ENCODE measurements around the gene KCNH1. TPM values are rescaled to one million over a fixed set of nuclear protein-coding genes. Genes with fewer than 3 reads are reported as not detected.

Gene KCNH1
- total RNA-seq, 4 donors from 2014 or later = not detected

DNA sequence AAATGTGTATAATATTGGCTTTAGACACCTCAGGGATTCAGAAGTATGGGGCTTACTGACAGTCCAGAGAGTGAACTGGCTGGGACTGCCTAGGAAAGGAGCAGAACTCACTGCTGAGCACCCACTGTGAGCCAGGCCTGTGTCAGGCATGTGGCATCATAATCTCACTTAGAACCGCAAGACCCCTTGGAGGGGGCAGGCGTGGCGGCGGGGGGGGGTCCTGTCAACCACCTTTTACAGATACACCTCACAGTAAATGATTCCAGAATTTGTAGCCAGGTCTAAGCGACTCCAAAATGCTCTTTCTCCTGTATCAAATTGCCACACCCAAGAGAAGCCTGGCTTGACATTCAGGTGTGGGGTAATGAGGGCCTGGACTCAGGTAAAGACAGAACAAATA is 235.5 kb downstream of the KCNH1 start:
- H3K4me3 ChIP-seq (ENCODE audit: low read depth, poor library complexity, severe bottlenecking) = no peak overlapping the region
- no peak for DNase-seq (ENCODE audit: low spot score in 2 of 2)
- TF ChIP-seq POLR2A (IDR thresholded peaks at IDR 0.05) = no peak
- TF ChIP-seq, protein P1, sequence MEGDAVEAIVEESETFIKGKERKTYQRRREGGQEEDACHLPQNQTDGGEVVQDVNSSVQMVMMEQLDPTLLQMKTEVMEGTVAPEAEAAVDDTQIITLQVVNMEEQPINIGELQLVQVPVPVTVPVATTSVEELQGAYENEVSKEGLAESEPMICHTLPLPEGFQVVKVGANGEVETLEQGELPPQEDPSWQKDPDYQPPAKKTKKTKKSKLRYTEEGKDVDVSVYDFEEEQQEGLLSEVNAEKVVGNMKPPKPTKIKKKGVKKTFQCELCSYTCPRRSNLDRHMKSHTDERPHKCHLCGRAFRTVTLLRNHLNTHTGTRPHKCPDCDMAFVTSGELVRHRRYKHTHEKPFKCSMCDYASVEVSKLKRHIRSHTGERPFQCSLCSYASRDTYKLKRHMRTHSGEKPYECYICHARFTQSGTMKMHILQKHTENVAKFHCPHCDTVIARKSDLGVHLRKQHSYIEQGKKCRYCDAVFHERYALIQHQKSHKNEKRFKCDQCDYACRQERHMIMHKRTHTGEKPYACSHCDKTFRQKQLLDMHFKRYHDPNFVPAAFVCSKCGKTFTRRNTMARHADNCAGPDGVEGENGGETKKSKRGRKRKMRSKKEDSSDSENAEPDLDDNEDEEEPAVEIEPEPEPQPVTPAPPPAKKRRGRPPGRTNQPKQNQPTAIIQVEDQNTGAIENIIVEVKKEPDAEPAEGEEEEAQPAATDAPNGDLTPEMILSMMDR (IDR thresholded peaks at IDR 0.05) = no peak
- intact Hi-C loops (cut with DNase I; ENCODE audit: low total_unique reads) = no loop called here
- 82 to 83% methylated on average over 5 of the region's 5 CpGs for WGBS, 2 donors

DNA sequence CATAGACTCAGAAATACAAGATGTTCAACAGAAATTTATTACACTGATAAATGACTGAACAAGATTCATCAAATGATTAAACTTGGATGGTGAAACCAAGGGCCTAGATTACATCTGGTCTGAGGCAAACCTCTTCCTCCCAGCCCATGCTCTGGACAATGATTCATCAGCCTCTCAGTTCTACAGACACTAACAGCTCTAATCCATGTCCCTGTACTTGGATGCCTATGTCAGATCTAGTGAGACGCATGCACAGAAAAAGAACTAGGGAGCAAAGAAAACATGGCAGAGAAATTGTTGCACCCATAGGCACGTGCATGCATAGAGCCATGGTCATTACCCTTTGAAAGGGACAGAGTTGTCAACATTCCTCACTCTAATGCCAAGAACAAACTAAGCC is 250.1 kb downstream of the KCNH1 start:
- WGBS, 2 donors = 66 to 69% methylated on average over 2 of the region's 2 CpGs

DNA sequence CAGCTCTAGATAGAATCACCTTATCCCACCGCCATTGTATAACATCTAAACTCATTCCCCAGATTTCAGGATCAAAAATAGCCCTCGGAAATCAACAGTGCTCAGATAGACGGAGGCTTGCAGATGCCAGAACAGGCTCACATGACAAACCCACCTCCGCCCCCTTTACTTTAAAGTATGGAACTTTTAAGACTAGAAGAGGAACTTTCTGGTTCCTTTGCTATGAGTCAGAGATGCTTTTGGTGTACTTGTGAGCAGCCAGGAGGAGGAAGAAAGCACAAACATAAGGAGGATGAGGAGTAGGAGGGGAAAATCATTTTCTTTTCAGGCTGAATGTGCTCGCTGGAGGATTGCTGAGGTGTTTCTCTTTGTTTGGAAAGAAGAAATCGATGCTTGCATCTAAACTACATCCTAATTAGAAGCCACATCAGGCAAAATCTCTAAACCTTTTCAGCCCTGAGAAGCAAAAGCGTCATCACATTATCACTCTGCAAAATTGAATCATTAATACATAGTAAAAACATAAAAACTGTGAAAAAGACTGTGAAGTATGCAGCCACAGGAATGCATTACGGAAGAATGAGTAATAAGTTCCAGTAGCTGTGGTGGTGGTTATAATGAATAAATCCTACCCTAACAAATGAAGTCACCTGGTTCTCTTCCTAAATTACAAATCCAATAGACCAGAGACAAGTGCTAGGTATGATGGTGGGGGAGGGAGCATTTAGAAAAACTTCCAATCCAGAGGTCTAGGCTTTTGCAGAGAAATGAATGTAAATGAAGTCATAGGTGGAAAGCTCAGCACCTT is 251.3 kb downstream of the KCNH1 start:
- TF ChIP-seq, protein P1 (IDR thresholded peaks at IDR 0.05) = no peak
- no peak for TF ChIP-seq POLR2A (IDR thresholded peaks at IDR 0.05)
- 67 to 69% methylated on average over 8 of the region's 8 CpGs for WGBS, 2 donors
- intact Hi-C loops (cut with DNase I; ENCODE audit: low total_unique reads) = no loop called here
- no peak for DNase-seq (ENCODE audit: low spot score in 2 of 2)
- no peak overlapping the region for H3K4me3 ChIP-seq (ENCODE audit: low read depth, poor library complexity, severe bottlenecking)

More for the DNA sequence above, 250.1 kb downstream of the KCNH1 start:
- TF ChIP-seq POLR2A (IDR thresholded peaks at IDR 0.05) = no peak
- TF ChIP-seq, protein P1 (IDR thresholded peaks at IDR 0.05) = no peak
- intact Hi-C loops (cut with DNase I; ENCODE audit: low total_unique reads) = no loop called here
- no peak overlapping the region for H3K4me3 ChIP-seq (ENCODE audit: low read depth, poor library complexity, severe bottlenecking)
- DNase-seq (ENCODE audit: low spot score in 2 of 2) = no peak

DNA sequence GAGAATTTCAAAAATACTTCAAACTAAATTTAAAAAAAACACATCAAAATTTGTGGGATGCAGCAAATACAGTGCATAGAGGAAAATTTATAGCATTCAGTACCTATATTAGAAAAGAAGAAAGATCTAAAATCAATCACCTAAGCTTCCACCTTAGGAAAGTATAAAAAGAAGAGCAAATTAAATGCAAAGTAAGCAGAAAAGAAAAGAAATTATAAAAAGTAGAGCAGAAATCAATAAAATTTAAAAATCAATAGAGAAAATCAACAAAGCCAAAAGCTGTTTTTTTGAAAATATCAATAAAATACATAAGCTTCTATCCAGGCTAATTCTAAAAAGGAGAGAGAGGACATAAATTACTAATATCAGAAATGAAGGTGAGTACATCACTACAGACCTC is 255.4 kb downstream of the KCNH1 start:
- H3K4me3 ChIP-seq (ENCODE audit: low read depth, poor library complexity, severe bottlenecking) = no peak overlapping the region
- DNase-seq (ENCODE audit: low spot score in 2 of 2) = no peak
- intact Hi-C loops (cut with DNase I; ENCODE audit: low total_unique reads) = no loop called here
- no peak for TF ChIP-seq POLR2A (IDR thresholded peaks at IDR 0.05)

DNA sequence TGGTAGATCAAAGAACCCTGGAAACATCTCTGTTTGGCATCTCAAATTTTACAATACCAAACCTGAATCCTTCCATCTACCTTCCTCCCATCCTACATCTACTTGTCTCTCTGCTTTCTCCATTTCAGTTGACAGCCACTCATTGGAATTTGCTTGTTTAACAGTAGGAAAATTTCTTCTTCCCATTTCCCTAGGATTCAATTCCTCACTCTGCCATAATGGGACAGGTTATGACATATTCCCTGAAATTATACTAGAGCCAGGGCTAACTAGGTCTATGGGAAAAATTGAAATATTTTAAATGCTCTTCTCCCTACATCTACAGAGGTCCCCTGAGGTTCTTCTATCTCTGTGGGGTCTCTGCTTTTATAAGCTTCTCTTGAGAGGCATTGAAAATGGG is 257.7 kb downstream of the KCNH1 start:
- H3K4me3 ChIP-seq (ENCODE audit: low read depth, poor library complexity, severe bottlenecking) = no peak overlapping the region
- no peak for TF ChIP-seq POLR2A (IDR thresholded peaks at IDR 0.05)
- TF ChIP-seq, protein P1 (IDR thresholded peaks at IDR 0.05) = no peak
- no peak for DNase-seq (ENCODE audit: low spot score in 2 of 2)
- intact Hi-C loops (cut with DNase I; ENCODE audit: low total_unique reads) = no loop called here

DNA sequence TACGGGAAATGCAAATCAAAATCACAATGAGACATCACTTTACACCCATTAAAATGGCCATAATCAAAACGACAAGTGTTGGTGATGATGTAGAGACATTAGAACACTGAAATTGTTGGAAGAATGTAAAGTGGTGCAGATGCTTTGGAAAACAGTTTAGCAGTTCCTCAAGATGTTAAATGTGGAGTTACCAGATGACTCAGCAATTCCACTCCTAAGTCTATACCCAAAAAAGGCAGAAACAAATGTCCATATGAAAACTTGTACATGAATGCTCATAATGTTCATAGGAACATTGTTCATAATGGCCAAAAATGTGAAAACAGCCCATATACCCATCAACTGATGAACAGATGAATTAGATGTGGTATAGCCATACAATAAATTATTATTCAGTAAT is 267.4 kb downstream of the KCNH1 start:
- H3K4me3 ChIP-seq (ENCODE audit: low read depth, poor library complexity, severe bottlenecking) = no peak overlapping the region
- intact Hi-C loops (cut with DNase I; ENCODE audit: low total_unique reads) = no loop called here
- WGBS, 2 donors = 77 to 82% methylated on average over 2 of the region's 2 CpGs
- TF ChIP-seq, protein P1 (IDR thresholded peaks at IDR 0.05) = no peak
- no peak for TF ChIP-seq POLR2A (IDR thresholded peaks at IDR 0.05)
- DNase-seq (ENCODE audit: low spot score in 2 of 2) = no peak

All from lower leg skin (tissue), 4 donors.